K562 (cell line): ENCODE data around the gene MRPS33. TPM values are rescaled to one million over a fixed set of nuclear protein-coding genes. Genes with fewer than 3 reads are reported as not detected.
A peak's percentile ranks its signal among the peaks of the same experiment; 100 is the strongest.

Experiments used
- ASH1L ChIP-seq: fragments of 450-650 bp; IDR thresholded peaks from 2 replicates; pipeline ENCODE4 v1.6.1; 2018; ENCODE audit warnings: borderline replicate concordance, mild to moderate bottlenecking, low read depth; ENCODE audit not compliant: partially characterized antibody
- ETV6 ChIP-seq, 3 experiments: fragments of 150-350 bp in 1 of 3; sonication (generic) in 1 of 3; formaldehyde crosslinking in 1 of 3; IDR thresholded peaks; 2 replicates each; pipeline versions ENCODE4 v1.6.1 to v1.8.0; 2014 to 2022; ENCODE audit warnings: borderline replicate concordance in 2 of 3, low read depth in 2 of 3, antibody characterized with exemption in 1 of 3, low read length in 1 of 3, mild to moderate bottlenecking in 1 of 3, missing genetic modification reagents in 1 of 3
- ILK ChIP-seq: fragments of 450-650 bp; IDR thresholded peaks from 2 replicates; pipeline ENCODE4 v1.6.1; 2016; ENCODE audit warnings: missing genetic modification characterization, low read depth, mild to moderate bottlenecking, missing compliant biosample characterization, moderate library complexity, borderline replicate concordance
- JUND ChIP-seq, 2 experiments: IDR thresholded peaks; 2 replicates in 1 of 2; 3 replicates in 1 of 2; pipeline ENCODE4 v1.6.1; 2011; ENCODE audit warnings: borderline replicate concordance in 2 of 2, low read depth in 2 of 2, low read length in 2 of 2, improper control_type of control experiment in 1 of 2, missing biosample characterization in 1 of 2, missing genetic modification characterization in 1 of 2, missing genetic modification reagents in 1 of 2
- MECOM ChIP-seq: fragments of 250-450 bp; sonication (Bioruptor Pico); IDR thresholded peaks from 2 replicates; pipeline ENCODE4 v1.8.0; 2022; ENCODE audit warnings: inconsistent platforms
- NR2C2 ChIP-seq, 2 experiments: fragments of 200-800 bp in 1 of 2; sonication (Bioruptor generic) in 1 of 2; sonication (generic) in 1 of 2; formaldehyde crosslinking in 1 of 2; IDR thresholded peaks; 2 replicates each; pipeline versions ENCODE4 v1.6.1 to v1.8.0; 2016 to 2022; ENCODE audit warnings: mild to moderate bottlenecking in 1 of 2, missing compliant biosample characterization in 1 of 2, missing genetic modification characterization in 1 of 2, missing genetic modification reagents in 1 of 2
- TAL1 ChIP-seq: fragments of 450-650 bp; IDR thresholded peaks from 2 replicates; pipeline ENCODE4 v1.6.1; 2016; ENCODE audit warnings: mild to moderate bottlenecking
- ZNF76 ChIP-seq: fragments of 250-450 bp; sonication (Bioruptor Pico); IDR thresholded peaks from 2 replicates; pipeline ENCODE4 v1.4.0; 2020; ENCODE audit warnings: mild to moderate bottlenecking, moderate library complexity, borderline replicate concordance
- polyA plus RNA-seq, 8 experiments: library from polyadenylated mRNA; depleted of rRNA in 4 of 8; stranded (reverse) in 5 of 8; unstranded in 3 of 8; fragments of >200 nt; fragmentation: Nextera tagmentation in 2 of 8; fragmentation: Illumina TruSeq in 1 of 8; extraction: Ambion mirVana in 2 of 8; extraction: Trizol in 1 of 8; gene quantifications; 2 replicates each; pipeline versions ENCODE4 v1.2.1 to v1.2.3, GENCODE V29; 2011 to 2014; ENCODE audit warnings: inconsistent platforms in 1 of 8, missing spikeins in 1 of 8
- total RNA-seq, 7 experiments: library from RNA; depleted of rRNA in 6 of 7; stranded (reverse); fragments of >200 nt in 6 of 7; fragmentation: Illumina TruSeq in 2 of 7; extraction: Trizol in 2 of 7; gene quantifications; 2 replicates each; pipeline versions ENCODE4 v1.2.1 to v1.2.3, GENCODE V29; 2011 to 2021; ENCODE audit warnings: low replicate concordance in 1 of 7
- TF ChIP-seq, protein P1 (sequence below): fragments of 450-650 bp; IDR thresholded peaks from 2 replicates; pipeline ENCODE4 v1.7.1; 2018; ENCODE audit warnings: mild to moderate bottlenecking, low read depth; ENCODE audit not compliant: partially characterized antibody
- TF ChIP-seq, protein P2 (sequence below): sonication (generic); formaldehyde crosslinking; IDR thresholded peaks from 2 replicates; pipeline ENCODE4 v1.9.0; 2022; ENCODE audit warnings: mild to moderate bottlenecking, missing genetic modification reagents
- TF ChIP-seq, protein P3 (sequence below), 2 experiments: fragments of 450-650 bp; IDR thresholded peaks; 2 replicates each; pipeline ENCODE4 v1.6.1; 2016; ENCODE audit warnings: mild to moderate bottlenecking in 2 of 2, borderline replicate concordance in 1 of 2, low read depth in 1 of 2, moderate library complexity in 1 of 2

The MRPS33 gene
- total and polyA plus RNA-seq, 9 of the 15 experiments (the other 6 are each of a cell fraction or from before 2014, with no cell fraction given) = 81.1 to 442 (median 149) TPM

DNA sequence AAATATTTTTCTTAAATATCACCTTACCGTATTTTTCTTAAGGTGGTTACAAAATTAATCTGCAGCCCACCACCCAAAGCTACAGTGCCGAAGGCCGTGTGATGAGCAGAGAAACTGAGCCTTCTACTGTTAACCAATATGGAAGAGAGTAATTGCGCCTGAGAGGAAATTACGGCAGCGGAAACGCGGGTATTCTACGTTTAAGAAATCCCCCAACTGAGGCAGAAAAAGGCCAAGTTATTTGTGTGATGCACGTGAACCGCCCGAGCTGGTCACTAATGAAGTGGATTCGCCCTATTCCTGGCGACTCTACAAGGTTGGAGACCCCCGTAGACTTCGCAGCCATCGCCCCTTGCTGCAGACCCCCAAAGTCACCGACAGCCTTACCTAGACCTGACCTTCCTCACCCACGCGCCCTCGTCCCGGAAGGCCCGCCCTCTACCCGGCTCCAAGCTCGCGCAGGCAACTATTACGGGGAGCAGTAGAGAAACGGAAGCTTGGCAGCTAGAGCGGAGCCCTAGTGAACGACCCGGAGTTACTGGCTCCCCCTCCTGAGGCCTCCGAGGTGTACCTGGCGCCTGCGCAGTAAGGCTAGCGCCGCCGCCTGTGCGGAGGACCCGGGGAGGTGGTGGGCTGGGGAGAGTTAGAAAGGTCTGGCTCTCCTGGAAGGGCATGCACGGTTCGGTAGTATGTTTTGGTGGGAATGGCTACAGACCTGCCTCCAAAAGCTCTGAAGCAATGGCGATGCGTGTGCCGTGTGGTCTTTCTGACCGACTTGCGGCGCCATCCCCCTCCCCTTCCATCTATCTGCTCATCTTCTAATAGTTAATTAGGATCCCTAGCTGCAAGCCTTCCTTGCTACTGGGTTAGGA, at the start of gene MRPS33 (continued):
- TF ChIP-seq ETV6 (IDR thresholded peaks at IDR 0.05; ENCODE audit: borderline replicate concordance in 1 of 2, low read depth in 2 of 2, low read length in 1 of 2) (peak; percentile 39 to 64; a peak in 1 of 4 replicates), ETV6 (CRISPR knock-in tag; IDR thresholded peaks at IDR 0.05; ENCODE audit: borderline replicate concordance) (no peak), TAL1 (no peak; the same call in 1 of the 2 replicates), ZNF76 (CRISPR knock-in tag) (no peak), JUND (IDR thresholded peaks at IDR 0.05; ENCODE audit: borderline replicate concordance, low read depth, low read length) (peak; percentile 72), JUND (tag; IDR thresholded peaks at IDR 0.05; ENCODE audit: borderline replicate concordance, low read depth, low read length) (peak; percentile 72; the same call in 1 of the 3 replicates), MECOM (CRISPR knock-in tag) (peak; percentile 61), NR2C2 (CRISPR knock-in tag; IDR thresholded peaks at IDR 0.05) (peak; percentile 85), NR2C2 (tag; IDR thresholded peaks at IDR 0.05) (peak; percentile 96), ILK (tag) (no peak), ASH1L (peak; percentile 20)
- TF ChIP-seq, protein P1, sequence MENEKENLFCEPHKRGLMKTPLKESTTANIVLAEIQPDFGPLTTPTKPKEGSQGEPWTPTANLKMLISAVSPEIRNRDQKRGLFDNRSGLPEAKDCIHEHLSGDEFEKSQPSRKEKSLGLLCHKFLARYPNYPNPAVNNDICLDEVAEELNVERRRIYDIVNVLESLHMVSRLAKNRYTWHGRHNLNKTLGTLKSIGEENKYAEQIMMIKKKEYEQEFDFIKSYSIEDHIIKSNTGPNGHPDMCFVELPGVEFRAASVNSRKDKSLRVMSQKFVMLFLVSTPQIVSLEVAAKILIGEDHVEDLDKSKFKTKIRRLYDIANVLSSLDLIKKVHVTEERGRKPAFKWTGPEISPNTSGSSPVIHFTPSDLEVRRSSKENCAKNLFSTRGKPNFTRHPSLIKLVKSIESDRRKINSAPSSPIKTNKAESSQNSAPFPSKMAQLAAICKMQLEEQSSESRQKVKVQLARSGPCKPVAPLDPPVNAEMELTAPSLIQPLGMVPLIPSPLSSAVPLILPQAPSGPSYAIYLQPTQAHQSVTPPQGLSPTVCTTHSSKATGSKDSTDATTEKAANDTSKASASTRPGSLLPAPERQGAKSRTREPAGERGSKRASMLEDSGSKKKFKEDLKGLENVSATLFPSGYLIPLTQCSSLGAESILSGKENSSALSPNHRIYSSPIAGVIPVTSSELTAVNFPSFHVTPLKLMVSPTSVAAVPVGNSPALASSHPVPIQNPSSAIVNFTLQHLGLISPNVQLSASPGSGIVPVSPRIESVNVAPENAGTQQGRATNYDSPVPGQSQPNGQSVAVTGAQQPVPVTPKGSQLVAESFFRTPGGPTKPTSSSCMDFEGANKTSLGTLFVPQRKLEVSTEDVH = peak; percentile 79
- TF ChIP-seq, protein P2, sequence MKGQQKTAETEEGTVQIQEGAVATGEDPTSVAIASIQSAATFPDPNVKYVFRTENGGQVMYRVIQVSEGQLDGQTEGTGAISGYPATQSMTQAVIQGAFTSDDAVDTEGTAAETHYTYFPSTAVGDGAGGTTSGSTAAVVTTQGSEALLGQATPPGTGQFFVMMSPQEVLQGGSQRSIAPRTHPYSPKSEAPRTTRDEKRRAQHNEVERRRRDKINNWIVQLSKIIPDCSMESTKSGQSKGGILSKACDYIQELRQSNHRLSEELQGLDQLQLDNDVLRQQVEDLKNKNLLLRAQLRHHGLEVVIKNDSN (CRISPR knock-in tag) = no peak; the same call in 1 of the 2 replicates
- TF ChIP-seq, protein P3, sequence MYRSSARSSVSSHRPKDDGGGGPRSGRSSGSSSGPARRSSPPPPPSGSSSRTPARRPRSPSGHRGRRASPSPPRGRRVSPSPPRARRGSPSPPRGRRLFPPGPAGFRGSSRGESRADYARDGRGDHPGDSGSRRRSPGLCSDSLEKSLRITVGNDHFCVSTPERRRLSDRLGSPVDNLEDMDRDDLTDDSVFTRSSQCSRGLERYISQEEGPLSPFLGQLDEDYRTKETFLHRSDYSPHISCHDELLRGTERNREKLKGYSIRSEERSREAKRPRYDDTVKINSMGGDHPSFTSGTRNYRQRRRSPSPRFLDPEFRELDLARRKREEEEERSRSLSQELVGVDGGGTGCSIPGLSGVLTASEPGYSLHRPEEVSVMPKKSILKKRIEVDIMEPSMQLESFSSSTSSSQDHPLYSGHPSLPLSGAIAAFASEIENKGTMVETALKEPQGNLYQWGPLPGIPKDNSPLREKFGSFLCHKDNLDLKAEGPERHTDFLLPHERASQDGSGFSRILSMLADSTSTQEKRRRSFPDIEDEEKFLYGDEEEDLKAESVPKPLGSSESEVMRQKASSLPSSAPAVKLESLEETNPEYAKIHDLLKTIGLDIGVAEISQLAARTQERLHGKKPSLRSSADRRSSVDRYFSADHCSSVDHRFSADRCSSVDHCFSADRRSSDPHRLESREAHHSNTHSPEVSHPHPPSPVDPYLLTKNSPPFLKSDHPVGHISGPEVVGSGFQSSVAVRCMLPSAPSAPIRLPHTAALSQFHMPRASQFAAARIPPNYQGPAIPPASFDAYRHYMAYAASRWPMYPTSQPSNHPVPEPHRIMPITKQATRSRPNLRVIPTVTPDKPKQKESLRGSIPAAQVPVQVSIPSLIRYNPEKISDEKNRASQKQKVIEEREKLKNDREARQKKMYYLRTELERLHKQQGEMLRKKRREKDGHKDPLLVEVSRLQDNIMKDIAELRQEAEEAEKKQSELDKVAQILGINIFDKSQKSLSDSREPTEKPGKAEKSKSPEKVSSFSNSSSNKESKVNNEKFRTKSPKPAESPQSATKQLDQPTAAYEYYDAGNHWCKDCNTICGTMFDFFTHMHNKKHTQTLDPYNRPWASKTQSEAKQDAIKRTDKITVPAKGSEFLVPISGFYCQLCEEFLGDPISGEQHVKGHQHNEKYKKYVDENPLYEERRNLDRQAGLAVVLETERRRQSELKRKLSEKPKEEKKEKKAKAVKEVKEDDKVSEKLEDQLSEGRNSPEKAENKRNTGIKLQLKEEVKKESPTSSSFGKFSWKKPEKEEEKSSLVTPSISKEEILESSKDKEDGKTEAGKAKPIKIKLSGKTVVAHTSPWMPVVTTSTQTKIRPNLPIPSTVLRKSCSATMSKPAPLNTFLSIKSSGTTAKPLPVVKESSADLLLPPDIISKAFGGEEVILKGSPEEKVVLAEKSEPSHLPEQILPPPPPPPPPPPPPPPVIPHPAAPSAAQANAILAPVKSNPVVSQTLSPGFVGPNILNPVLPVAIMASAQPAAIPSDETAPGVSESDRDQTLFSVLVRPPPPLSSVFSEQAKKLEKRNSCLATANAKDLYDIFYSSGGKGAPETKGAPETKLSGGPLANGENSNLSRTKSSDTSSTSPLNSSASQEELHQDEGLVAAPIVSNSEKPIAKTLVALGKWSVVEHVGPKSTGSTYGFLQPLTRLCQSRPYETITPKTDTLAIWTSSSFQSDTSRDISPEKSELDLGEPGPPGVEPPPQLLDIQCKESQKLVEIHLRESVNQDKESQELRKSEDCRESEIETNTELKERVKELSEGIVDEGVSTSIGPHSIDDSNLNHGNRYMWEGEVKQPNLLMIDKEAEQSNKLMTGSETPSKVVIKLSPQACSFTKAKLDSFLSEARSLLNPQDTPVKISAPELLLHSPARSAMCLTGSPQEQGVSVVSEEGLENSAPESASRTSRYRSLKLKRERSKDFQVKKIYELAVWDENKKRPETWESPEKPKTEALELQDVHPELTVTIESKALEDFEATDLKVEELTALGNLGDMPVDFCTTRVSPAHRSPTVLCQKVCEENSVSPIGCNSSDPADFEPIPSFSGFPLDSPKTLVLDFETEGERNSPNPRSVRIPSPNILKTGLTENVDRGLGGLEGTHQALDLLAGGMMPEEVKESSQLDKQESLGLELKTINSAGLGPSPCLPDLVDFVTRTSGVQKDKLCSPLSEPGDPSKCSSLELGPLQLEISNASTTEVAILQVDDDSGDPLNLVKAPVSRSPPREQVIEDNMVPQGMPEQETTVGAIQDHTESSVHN (IDR thresholded peaks at IDR 0.05; ENCODE audit: borderline replicate concordance in 1 of 2, low read depth in 1 of 2) = 0 out of 4 replicates have a peak, but pooled peaks of 1 of the 2 experiments have one; percentile 18
